Nephron (organoid): ENCODE results near the gene HS6ST3.

ENCODE experiments used
- H3K27ac Mint-ChIP-seq, 3 experiments: 2 replicates each; pipeline ENCODE4 v1.8.0; 2020; ENCODE audit warnings: mixed read lengths in 3 of 3, mild to moderate bottlenecking in 2 of 3, moderate library complexity in 1 of 3
- H3K27me3 Mint-ChIP-seq: 2 replicates; pipeline ENCODE4 v1.8.0; 2021; ENCODE audit warnings: low read depth, mild to moderate bottlenecking, moderate library complexity, mixed read lengths
- H3K36me3 Mint-ChIP-seq: 2 replicates; pipeline ENCODE4 v1.8.0; 2020; ENCODE audit warnings: low read depth, mixed read lengths
- H3K4me1 Mint-ChIP-seq: 2 replicates; pipeline ENCODE4 v1.8.0; 2020; ENCODE audit warnings: mixed read lengths
- H3K4me3 Mint-ChIP-seq, 3 experiments: 2 replicates each; pipeline ENCODE4 v1.8.0; 2020; ENCODE audit warnings: mild to moderate bottlenecking in 3 of 3, mixed read lengths in 3 of 3, moderate library complexity in 2 of 3
- H3K9me3 Mint-ChIP-seq: 2 replicates; pipeline ENCODE4 v1.8.0; 2020; ENCODE audit warnings: mixed read lengths
- TF ChIP-seq, protein P1 (sequence below), 3 experiments: fragments of 200-600 bp; sonication (generic); IDR thresholded peaks; one replicate each; pipeline ENCODE4 v1.5.0; 2021; ENCODE audit warnings: antibody characterized with exemption in 3 of 3; ENCODE audit not compliant: unreplicated experiment in 3 of 3

The HS6ST3 gene

DNA sequence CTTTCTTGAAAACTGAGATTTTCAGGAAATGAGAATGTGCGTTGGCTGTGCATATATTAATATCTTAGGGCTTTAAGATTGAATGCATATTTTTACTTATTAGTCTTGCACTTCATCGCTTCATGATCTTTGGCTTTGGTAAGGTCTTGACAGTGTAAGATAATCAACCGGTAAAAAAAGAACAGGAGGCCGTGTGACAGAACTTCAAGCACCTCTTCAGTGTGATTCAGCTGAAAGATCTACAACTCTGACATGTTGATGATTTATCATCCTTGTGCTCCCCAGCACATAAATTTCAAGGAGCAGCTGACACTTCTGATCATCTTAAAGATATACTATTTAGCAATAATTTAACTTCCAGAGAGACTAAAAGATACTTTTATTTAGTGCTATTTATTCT lies 195.1 kb downstream of the HS6ST3 start:
- H3K36me3 Mint-ChIP-seq: no peaks in the 10 kb centered on the region
- H3K27me3 Mint-ChIP-seq: peaks cover 11% of the 10 kb centered on the region
- no peak overlapping the region for H3K4me3 Mint-ChIP-seq
- no peaks in the 10 kb centered on the region for H3K9me3 Mint-ChIP-seq
- no peaks in the 10 kb centered on the region for H3K4me1 Mint-ChIP-seq
- no peak overlapping the region for H3K27ac Mint-ChIP-seq
- TF ChIP-seq, protein P1, sequence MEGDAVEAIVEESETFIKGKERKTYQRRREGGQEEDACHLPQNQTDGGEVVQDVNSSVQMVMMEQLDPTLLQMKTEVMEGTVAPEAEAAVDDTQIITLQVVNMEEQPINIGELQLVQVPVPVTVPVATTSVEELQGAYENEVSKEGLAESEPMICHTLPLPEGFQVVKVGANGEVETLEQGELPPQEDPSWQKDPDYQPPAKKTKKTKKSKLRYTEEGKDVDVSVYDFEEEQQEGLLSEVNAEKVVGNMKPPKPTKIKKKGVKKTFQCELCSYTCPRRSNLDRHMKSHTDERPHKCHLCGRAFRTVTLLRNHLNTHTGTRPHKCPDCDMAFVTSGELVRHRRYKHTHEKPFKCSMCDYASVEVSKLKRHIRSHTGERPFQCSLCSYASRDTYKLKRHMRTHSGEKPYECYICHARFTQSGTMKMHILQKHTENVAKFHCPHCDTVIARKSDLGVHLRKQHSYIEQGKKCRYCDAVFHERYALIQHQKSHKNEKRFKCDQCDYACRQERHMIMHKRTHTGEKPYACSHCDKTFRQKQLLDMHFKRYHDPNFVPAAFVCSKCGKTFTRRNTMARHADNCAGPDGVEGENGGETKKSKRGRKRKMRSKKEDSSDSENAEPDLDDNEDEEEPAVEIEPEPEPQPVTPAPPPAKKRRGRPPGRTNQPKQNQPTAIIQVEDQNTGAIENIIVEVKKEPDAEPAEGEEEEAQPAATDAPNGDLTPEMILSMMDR (IDR thresholded peaks at IDR 0.05; ENCODE audit: unreplicated experiment in 3 of 3): no peak

DNA sequence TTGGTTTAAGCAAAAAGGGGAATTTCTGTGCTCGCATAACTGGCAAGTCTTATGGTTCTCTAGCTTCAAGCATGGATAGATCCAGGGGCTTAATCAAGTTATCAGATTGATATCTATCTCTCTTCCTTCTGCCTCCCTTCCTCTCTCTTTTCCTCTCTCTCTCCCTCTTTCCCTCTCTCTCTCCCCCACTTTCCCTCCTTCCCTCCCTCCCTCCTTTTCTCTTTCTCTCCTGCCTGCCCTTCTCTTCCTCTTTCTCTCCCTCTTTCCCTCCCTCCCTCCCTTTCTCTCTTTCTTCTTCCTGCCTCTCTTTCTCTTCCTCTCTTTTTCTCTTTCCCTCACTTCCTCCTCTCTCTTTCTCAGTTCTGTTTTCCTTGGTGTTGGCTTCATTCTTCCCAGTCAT lies 195.8 kb downstream of the HS6ST3 start:
- no peaks in the 10 kb centered on the region for H3K36me3 Mint-ChIP-seq
- H3K27ac Mint-ChIP-seq: no peak overlapping the region
- peaks cover 11% of the 10 kb centered on the region for H3K27me3 Mint-ChIP-seq
- H3K4me3 Mint-ChIP-seq: no peak overlapping the region
- no peaks in the 10 kb centered on the region for H3K9me3 Mint-ChIP-seq
- no peaks in the 10 kb centered on the region for H3K4me1 Mint-ChIP-seq
- TF ChIP-seq, protein P1 (IDR thresholded peaks at IDR 0.05; ENCODE audit: unreplicated experiment in 3 of 3): no peak

DNA sequence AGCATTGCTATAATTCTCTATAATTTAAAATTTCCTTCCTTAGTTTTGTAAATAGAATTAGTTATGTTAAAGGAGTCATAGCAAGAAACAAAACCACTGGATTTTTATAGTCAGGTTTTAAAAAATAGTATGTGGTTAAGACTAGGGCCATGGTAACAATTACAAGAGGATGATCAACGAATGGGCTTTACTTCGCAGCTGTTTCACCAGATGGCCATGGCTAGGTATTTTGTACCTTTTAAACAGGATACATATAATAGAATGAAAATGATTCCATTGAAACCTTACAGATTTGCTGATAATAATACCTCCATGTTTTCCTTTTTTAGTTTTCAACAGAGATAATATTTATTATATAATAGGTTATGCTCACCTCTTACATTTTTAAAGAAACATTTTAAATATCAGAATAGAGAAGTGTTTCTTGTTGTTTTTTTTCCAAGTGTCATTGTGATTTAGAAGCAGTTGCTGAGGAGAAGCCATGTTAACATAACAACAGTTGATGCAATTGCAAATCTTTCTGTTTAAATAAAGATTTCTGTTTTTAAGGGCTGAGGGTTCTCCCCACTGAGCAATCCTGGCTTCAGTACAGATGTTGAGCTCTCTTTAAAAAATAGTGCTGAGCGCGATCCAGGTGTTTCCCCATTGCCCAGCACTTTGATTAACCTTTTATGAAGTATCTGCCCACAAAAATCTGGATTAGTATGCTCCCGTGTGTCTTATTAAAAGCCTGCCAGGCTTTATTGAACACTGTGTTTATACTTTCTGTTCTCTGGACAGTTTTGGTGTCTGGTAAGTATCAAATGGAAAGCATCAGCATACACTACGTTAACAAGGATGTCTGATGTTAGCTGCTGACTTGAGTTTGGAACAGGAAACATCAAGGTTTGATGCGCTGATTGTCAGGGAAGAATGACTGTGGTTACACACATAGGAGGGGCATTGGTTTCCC lies 205.3 kb downstream of the HS6ST3 start:
- H3K27ac Mint-ChIP-seq: no peak overlapping the region
- peaks cover 4% of the 10 kb centered on the region for H3K27me3 Mint-ChIP-seq
- H3K36me3 Mint-ChIP-seq: no peaks in the 10 kb centered on the region
- H3K4me1 Mint-ChIP-seq: no peaks in the 10 kb centered on the region
- H3K4me3 Mint-ChIP-seq: no peak overlapping the region
- TF ChIP-seq, protein P1 (IDR thresholded peaks at IDR 0.05; ENCODE audit: unreplicated experiment in 3 of 3): no peak
- peaks cover 2% of the 10 kb centered on the region for H3K9me3 Mint-ChIP-seq

DNA sequence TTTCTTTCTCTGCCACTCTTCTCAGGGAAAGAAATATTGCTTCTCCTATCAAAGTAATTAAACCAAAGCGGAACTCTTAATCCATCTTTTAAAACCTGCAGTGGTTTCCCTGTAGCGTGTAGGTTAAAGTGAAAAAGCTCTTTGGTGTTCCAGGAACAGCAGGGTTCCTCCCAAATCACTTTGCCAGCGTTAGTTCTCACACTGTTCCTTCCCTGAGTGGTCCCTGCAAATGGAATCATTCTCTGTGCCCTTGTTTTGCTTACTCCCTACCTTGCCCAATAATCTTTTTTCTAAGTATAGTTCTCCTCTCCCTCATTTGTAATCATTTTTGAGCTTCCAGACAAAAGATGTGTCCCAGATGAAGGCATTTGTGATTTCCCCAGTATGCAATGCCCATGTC lies 207.5 kb downstream of the HS6ST3 start:
- Mint-ChIP-seq H3K9me3 (peaks cover 2% of the 10 kb centered on the region), H3K27me3 (peaks cover 4% of the 10 kb centered on the region), H3K4me1 (no peaks in the 10 kb centered on the region), H3K36me3 (no peaks in the 10 kb centered on the region), H3K4me3 (no peak overlapping the region), H3K27ac (no peak overlapping the region)
- TF ChIP-seq, protein P1 (IDR thresholded peaks at IDR 0.05; ENCODE audit: unreplicated experiment in 3 of 3): no peak

DNA sequence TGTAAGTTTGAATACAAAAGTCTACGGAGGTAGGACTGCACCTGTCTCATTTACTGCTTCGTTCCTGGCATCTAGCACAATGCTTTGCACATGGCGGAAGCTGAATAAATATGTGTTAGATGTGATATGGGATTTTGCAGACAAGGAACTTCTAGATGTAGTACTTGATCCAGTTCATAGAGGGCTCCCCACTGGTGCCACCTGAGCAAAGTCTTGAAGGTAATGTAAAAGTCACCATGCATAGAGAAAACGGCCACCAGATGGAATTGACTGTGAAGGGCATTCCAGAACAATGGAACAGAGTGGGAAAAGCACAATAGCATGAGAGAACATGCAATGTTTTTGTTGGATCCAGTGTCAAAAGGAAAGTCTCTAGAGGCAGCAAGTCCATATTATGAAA lies 209.3 kb downstream of the HS6ST3 start:
- TF ChIP-seq, protein P1 (IDR thresholded peaks at IDR 0.05; ENCODE audit: unreplicated experiment in 3 of 3): no peak
- no peaks in the 10 kb centered on the region for H3K36me3 Mint-ChIP-seq
- no peak overlapping the region for H3K27ac Mint-ChIP-seq
- no peaks in the 10 kb centered on the region for H3K4me1 Mint-ChIP-seq
- peaks cover 3% of the 10 kb centered on the region for H3K27me3 Mint-ChIP-seq
- H3K9me3 Mint-ChIP-seq: peaks cover 2% of the 10 kb centered on the region
- no peak overlapping the region for H3K4me3 Mint-ChIP-seq

DNA sequence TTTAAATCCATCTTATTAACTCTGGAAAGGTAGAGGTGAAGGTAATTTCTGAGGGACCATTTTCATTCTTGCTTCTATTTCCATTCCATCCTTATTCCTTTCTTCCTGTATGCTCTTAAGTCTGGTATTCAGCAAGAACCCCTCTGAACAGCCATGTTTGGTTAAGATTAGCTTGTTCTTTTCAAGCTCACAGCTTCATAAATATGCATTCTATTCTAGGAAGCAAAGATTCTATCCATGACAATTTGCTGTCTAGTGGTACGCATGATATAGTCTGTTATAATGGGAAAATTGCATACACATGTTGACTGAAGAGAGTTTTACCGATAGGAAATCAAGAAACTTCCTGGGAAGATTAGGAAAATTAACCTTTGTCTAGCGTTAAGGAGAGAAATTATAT lies 218.7 kb downstream of the HS6ST3 start:
- H3K4me1 Mint-ChIP-seq: no peaks in the 10 kb centered on the region
- H3K36me3 Mint-ChIP-seq: no peaks in the 10 kb centered on the region
- H3K27ac Mint-ChIP-seq: no peak overlapping the region
- no peaks in the 10 kb centered on the region for H3K27me3 Mint-ChIP-seq
- no peak overlapping the region for H3K4me3 Mint-ChIP-seq
- TF ChIP-seq, protein P1 (IDR thresholded peaks at IDR 0.05; ENCODE audit: unreplicated experiment in 3 of 3): no peak
- H3K9me3 Mint-ChIP-seq: no peaks in the 10 kb centered on the region
